Measurements from ENCODE around the gene MILR1. TPM values are rescaled to one million over a fixed set of nuclear protein-coding genes. Genes with fewer than 3 reads are reported as not detected.

Gene MILR1
- not detected in 3 replicates for total RNA-seq (2021)
- Bru-seq, nascent RNA: not detected
- long read RNA-seq, experiment 1: 0 reads
- long read RNA-seq, experiment 2: 0 reads
- long read RNA-seq, experiment 3: 0 reads

- ATAC-seq: no peak
- Mint-ChIP-seq H3K27me3 (ENCODE audit: low read depth) (no peaks in the 10 kb centered on the region), H3K27ac (no peak within 1 kb of the TSS), H3K36me3 (no peaks in the 10 kb centered on the region), H3K4me1 (no peaks in the 10 kb centered on the region), H3K9me3 (no peaks in the 10 kb centered on the region; the same call in 1 of the 2 replicates), H3K4me3 (no peak within 1 kb of the TSS)
- TF ChIP-seq IRF1 (CRISPR knock-in tag; IDR thresholded peaks at IDR 0.05) (no peak), IRF2 (CRISPR knock-in tag; IDR thresholded peaks at IDR 0.05; ENCODE audit: borderline replicate concordance, low read depth) (no peak), ZNF671 (CRISPR knock-in tag; IDR thresholded peaks at IDR 0.05) (no peak), ZNF138 (CRISPR knock-in tag; conservative IDR thresholded peaks at IDR 0.05) (no peak), FOXJ3 (CRISPR knock-in tag; IDR thresholded peaks at IDR 0.05; ENCODE audit: borderline replicate concordance) (no peak)
- DNase-seq (ENCODE audit: low spot score): no peak
- CTCF ChIA-PET: no interaction called here
- POLR2A ChIA-PET: no interaction called here
These were observed at the start of gene MILR1 for GRCh38 chr17:64448665-64449512. TSS of gene MILR1 (plus strand) at chr17:64449115. CDS start at chr17:64449169, 54 bp downstream.

- Mint-ChIP-seq H3K4me1 (peaks cover 14% of the 10 kb centered on the region), H3K4me3 (no peak overlapping the region), H3K27me3 (ENCODE audit: low read depth) (peaks cover 8% of the 10 kb centered on the region), H3K27ac (no peak overlapping the region), H3K9me3 (0 out of 2 replicates have a peak, but pooled peaks cover 4% of the 10 kb centered on the region), H3K36me3 (no peaks in the 10 kb centered on the region)
- no peak for DNase-seq (ENCODE audit: low spot score)
- no peak for ATAC-seq
- POLR2A ChIA-PET: interaction anchor here (0.6 kb wide), 1 partner anchor 199 kb away, joined by 3 read pairs; no protein-coding TSS in a partner anchor
- TF ChIP-seq NFATC4 (CRISPR knock-in tag; IDR thresholded peaks at IDR 0.05): no peak
- TF ChIP-seq ARID4B (CRISPR knock-in tag; IDR thresholded peaks at IDR 0.05; ENCODE audit: borderline replicate concordance): no peak
- no peak for TF ChIP-seq ZNF425 (CRISPR knock-in tag; conservative IDR thresholded peaks at IDR 0.05)
- TF ChIP-seq ZSCAN18 (CRISPR knock-in tag; IDR thresholded peaks at IDR 0.05): no peak
- no peak for TF ChIP-seq ZNF121 (CRISPR knock-in tag; IDR thresholded peaks at IDR 0.05)
- TF ChIP-seq ZNF281 (CRISPR knock-in tag; IDR thresholded peaks at IDR 0.05): no peak
- no peak for TF ChIP-seq ATF6 (CRISPR knock-in tag; IDR thresholded peaks at IDR 0.05)
- TF ChIP-seq KAT7 (CRISPR knock-in tag; IDR thresholded peaks at IDR 0.05; ENCODE audit: borderline replicate concordance): no peak
- TF ChIP-seq ZNF232 (CRISPR knock-in tag; IDR thresholded peaks at IDR 0.05): no peak
- no peak for TF ChIP-seq EMX1 (CRISPR knock-in tag; IDR thresholded peaks at IDR 0.05)
- TF ChIP-seq HMGA2 (CRISPR knock-in tag; IDR thresholded peaks at IDR 0.05): no peak
- CTCF ChIA-PET: no interaction called here
These were observed 49.2 kb upstream of the MILR1 start for GRCh38 chr17:64399767-64400156.
